AG04450 (cell line): ENCODE data around the gene ASAP3. TPM values are rescaled to one million over a fixed set of nuclear protein-coding genes. Genes with fewer than 3 reads are reported as not detected.

ENCODE experiments used
- CTCF ChIA-PET: fragments of 300-600, 350-600 bp; formaldehyde crosslinking; extraction: SDS; loops from one replicate; lab custom pipeline; 2022; ENCODE audit warnings: antibody characterized with exemption, inconsistent platforms; lab: Charles Lee
- POLR2A ChIA-PET: fragments of 350-600 bp; formaldehyde crosslinking; extraction: SDS; loops from one replicate; lab custom pipeline; 2021; ENCODE audit warnings: antibody characterized with exemption, inconsistent platforms; lab: Yijun Ruan, JAX
- DNase-seq: peaks from one replicate; pipeline ENCODE4 v3.0.0-alpha.2; 2011; ENCODE audit warnings: low read depth, low spot score
- H3K27ac ChIP-seq: one replicate; pipeline ENCODE4 v1.5.1; 2012; ENCODE audit warnings: low read depth, low read length, control low read depth
- H3K27me3 ChIP-seq: one replicate; pipeline ENCODE4 v1.6.0; 2012; ENCODE audit warnings: low read length; ENCODE audit not compliant: control insufficient read depth, insufficient read depth
- H3K4me3 ChIP-seq: 2 replicates; pipeline ENCODE4 v1.5.1; 2011; ENCODE audit warnings: mild to moderate bottlenecking, low read depth, low read length, control low read depth
- H3K9me3 ChIP-seq: 2 replicates; pipeline ENCODE4 v1.5.1; 2012; ENCODE audit warnings: low read length; ENCODE audit not compliant: control insufficient read depth, insufficient read depth
- CTCF ChIP-seq: IDR thresholded peaks from 2 replicates; pipeline ENCODE4 v1.5.1; 2011; ENCODE audit warnings: low read depth, low read length, control low read depth, inconsistent platforms
- polyA plus RNA-seq: library from polyadenylated mRNA; depleted of rRNA; stranded (reverse); fragments of >200 nt; gene quantifications from 2 replicates; pipeline ENCODE4 v1.2.3, GENCODE V29; 2011

ASAP3 gene
- polyA plus RNA-seq, 1 experiment, result 25.5 TPM

GRCh38 chr1:23422241-23422877, 61.6 kb downstream of the ASAP3 start:
- H3K4me3 ChIP-seq, result peak overlapping the region; percentile 34
- TF ChIP-seq CTCF, result no peak
- no peaks in the 10 kb centered on the region for H3K9me3 ChIP-seq
- H3K27me3 ChIP-seq, result no peaks in the 10 kb centered on the region
- peak overlapping the region; percentile 88 for H3K27ac ChIP-seq
- CTCF ChIA-PET, result interaction anchor here (0.6 to 3.9 kb wide), 7 partner anchors 10 to 117 kb away, joined by 3 to 25 read pairs (median 4); partner anchors contain the start of gene HNRNPR
- peak; percentile 43 for DNase-seq
- POLR2A ChIA-PET, result interaction anchor here (0.6 to 2.9 kb wide), 9 partner anchors 10 to 79 kb away, joined by 4 to 27 read pairs (median 6); partner anchors contain the start of genes ASAP3 and HNRNPR

- Histone ChIP-seq H3K27me3 (no peaks in the 10 kb centered on the region), H3K9me3 (no peaks in the 10 kb centered on the region), H3K4me3 (peak overlapping the region; percentile 34), H3K27ac (peak overlapping the region; percentile 88)
- ChIA-PET CTCF (interaction anchor here (1.0 to 3.9 kb wide), 7 partner anchors 9 to 118 kb away, joined by 3 to 25 read pairs (median 4); partner anchors contain the start of gene HNRNPR), POLR2A (interaction anchor here (1.2 to 2.9 kb wide), 8 partner anchors 10 to 79 kb away, joined by 4 to 27 read pairs (median 7); partner anchors contain the start of genes ASAP3 and HNRNPR)
- peak; percentile 82 for DNase-seq
- TF ChIP-seq CTCF, result peak; percentile 45
Measured at GRCh38 chr1:23421753-23422240, 62.2 kb downstream of the ASAP3 start.

DNA sequence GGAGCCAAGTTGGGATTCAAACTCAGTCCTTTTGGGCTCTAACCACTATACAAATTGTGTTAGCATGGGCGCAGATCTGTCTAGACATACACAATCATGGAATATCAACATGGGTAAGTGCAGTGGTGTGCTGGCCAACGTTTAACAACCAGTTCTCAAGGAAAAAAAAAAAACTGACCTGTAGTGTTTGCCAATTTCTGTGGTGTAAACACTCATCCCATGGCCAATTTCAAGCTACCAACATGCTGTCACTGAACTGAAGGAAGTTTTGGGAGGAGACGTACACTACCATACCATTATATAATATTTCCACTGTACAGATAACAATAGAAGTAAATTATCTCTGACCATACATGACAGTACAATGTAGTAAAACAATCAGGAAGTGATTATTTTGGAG, 62.6 kb downstream of the ASAP3 start:
- TF ChIP-seq CTCF, result no peak
- CTCF ChIA-PET, result interaction anchor here (1.1 to 3.9 kb wide), 4 partner anchors 9 to 119 kb away, joined by 4 to 25 read pairs (median 6); partner anchors contain the start of gene HNRNPR
- POLR2A ChIA-PET, result interaction anchor here (1.6 to 2.9 kb wide), 7 partner anchors 9 to 78 kb away, joined by 5 to 27 read pairs (median 8); partner anchors contain the start of genes ASAP3 and HNRNPR
- H3K4me3 ChIP-seq, result no peak overlapping the region
- no peaks in the 10 kb centered on the region for H3K9me3 ChIP-seq
- H3K27ac ChIP-seq, result no peak overlapping the region
- no peak for DNase-seq
- H3K27me3 ChIP-seq, result no peaks in the 10 kb centered on the region

DNA sequence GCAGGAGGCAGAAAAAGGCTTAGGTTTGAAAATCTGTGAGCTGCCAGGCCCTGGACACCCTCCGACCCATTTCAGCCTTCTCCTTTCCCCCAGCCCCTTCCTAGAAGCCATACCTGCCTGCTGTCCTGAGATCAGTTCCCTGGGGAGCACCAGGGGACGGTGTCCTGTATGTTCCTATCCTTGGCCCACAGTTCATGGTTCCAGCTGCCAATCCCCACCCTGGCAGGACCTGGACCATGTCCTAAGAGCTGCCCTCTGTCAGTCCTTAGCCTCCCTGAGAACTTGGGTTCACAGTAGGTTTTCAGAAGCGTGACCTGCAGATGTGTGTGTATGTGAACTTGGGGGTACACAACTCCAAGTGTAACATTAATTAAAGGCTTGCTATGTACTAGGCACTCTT, 63.2 kb downstream of the ASAP3 start:
- no peak for TF ChIP-seq CTCF
- ChIA-PET CTCF (interaction anchor here (1.1 to 3.9 kb wide), 2 partner anchors 17 to 119 kb away, joined by 4 to 25 read pairs; no protein-coding TSS in a partner anchor), POLR2A (no interaction called here)
- Histone ChIP-seq H3K27ac (no peak overlapping the region), H3K27me3 (no peaks in the 10 kb centered on the region), H3K9me3 (no peaks in the 10 kb centered on the region), H3K4me3 (no peak overlapping the region)
- no peak for DNase-seq

DNA sequence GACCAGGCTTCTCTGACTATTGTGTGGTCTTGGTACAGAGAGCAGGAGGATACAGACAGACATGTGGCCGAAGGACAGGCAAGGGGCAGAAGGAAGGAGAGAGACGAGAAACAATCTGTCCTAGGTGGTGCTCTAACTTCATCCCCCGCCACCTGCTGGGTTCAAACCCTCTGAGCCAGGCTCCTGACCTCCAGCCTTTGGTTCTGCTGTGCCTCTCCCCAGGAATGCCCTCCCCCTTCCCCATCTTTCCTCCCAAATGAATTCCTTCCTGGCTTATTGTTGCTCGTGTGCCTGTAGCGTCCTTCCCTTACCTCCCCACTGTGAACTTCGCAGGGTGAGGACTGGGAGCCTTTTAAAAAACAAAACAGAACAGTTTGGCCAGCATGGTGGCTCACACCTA, 64.8 kb downstream of the ASAP3 start:
- Histone ChIP-seq H3K27me3 (no peaks in the 10 kb centered on the region), H3K27ac (no peak overlapping the region), H3K4me3 (no peak overlapping the region), H3K9me3 (no peaks in the 10 kb centered on the region)
- ChIA-PET POLR2A (no interaction called here), CTCF (interaction anchor here (0.9 to 3.9 kb wide), 2 partner anchors 15 to 16 kb away, joined by 3 to 25 read pairs; no protein-coding TSS in a partner anchor)
- DNase-seq, result no peak
- no peak for TF ChIP-seq CTCF
